Measurements from ENCODE around the gene SLC22A23. TPM values are rescaled to one million over a fixed set of nuclear protein-coding genes. Genes with fewer than 3 reads are reported as not detected.

The SLC22A23 gene
- total RNA-seq, 1 donor from 2014 or later, result 27.8 TPM

DNA sequence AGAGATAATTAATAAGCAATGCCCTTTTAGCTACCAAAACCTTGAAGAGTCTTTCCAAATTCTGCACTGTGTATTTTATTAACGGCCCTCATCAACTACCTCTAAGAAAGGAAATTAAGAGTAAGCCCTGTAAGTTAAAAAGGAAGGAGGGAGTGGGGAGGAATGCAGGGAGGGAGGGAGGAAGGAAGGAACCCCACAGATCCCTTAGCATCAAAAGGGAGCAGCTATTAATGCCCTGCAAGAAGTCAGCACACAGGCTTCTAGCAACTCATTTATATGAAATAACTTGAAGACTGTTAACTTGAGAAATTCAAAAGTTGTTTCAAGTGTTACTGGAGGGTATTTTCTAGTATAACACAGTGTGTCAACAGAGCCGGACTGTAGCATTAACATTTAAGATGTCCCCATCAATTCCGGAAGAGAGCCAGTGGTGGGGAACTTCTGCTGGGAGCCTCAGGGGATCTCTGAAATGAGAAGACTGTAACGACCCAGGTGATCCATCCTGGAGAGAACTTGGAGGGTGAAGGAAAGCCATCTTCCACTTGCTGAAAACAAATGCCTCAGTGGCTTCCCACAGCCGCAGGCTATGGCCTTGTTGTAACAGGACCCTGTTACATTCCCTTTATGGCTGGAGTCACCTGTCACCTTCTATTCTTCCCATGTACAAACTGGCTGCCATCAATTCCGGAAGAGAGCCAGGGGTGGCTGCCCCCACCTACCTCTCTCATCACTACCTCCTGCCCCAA lies 33.2 kb downstream of the SLC22A23 start:
- Histone ChIP-seq H3K36me3 (no peaks in the 10 kb centered on the region), H3K9me3 (no peaks in the 10 kb centered on the region), H3K27me3 (ENCODE audit: low read depth) (no peaks in the 10 kb centered on the region), H3K27ac (no peak overlapping the region), H3K4me3 (no peak overlapping the region), H3K4me1 (peaks cover 15% of the 10 kb centered on the region)
- intact Hi-C loops (cut with DNase I), result no loop called here
- no peak for ATAC-seq
- TF ChIP-seq, protein P1, sequence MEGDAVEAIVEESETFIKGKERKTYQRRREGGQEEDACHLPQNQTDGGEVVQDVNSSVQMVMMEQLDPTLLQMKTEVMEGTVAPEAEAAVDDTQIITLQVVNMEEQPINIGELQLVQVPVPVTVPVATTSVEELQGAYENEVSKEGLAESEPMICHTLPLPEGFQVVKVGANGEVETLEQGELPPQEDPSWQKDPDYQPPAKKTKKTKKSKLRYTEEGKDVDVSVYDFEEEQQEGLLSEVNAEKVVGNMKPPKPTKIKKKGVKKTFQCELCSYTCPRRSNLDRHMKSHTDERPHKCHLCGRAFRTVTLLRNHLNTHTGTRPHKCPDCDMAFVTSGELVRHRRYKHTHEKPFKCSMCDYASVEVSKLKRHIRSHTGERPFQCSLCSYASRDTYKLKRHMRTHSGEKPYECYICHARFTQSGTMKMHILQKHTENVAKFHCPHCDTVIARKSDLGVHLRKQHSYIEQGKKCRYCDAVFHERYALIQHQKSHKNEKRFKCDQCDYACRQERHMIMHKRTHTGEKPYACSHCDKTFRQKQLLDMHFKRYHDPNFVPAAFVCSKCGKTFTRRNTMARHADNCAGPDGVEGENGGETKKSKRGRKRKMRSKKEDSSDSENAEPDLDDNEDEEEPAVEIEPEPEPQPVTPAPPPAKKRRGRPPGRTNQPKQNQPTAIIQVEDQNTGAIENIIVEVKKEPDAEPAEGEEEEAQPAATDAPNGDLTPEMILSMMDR (IDR thresholded peaks at IDR 0.05), result no peak
- DNase-seq, result no peak

DNA sequence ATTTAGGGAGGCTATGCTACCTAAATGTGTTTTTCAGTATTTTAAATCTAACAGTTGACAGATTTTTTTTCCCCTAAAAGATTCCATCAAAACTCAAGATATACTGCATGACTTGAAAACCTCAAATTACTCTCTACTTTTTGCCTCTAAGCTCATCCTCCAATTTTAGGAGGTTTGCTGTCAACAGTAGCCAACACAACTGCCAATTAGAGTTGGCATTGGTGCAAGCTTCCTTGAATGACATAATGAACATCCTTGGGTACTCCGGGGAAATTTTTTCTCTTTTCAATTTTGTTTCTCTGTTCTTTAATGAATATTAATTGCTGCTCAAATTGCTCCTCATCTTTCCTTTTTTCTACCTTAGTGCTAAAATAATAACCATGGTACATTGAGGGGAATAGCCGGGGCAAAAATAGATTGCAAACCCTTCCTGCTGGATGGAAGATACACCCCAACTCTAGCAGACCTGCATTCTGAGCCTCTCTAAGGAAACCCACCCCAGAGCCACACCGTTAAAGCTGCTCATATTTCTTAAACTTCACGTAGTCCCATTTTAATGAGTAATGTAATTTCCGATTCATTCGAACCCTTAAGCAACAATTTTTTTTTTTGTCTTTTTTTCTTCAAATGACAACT lies 34.3 kb downstream of the SLC22A23 start:
- no peak for DNase-seq
- Histone ChIP-seq H3K9me3 (no peaks in the 10 kb centered on the region), H3K36me3 (no peaks in the 10 kb centered on the region), H3K27me3 (ENCODE audit: low read depth) (no peaks in the 10 kb centered on the region), H3K4me1 (peaks cover 10% of the 10 kb centered on the region), H3K27ac (no peak overlapping the region), H3K4me3 (no peak overlapping the region)
- intact Hi-C loops (cut with DNase I), result no loop called here
- no peak for ATAC-seq
- TF ChIP-seq, protein P1 (IDR thresholded peaks at IDR 0.05), result no peak

DNA sequence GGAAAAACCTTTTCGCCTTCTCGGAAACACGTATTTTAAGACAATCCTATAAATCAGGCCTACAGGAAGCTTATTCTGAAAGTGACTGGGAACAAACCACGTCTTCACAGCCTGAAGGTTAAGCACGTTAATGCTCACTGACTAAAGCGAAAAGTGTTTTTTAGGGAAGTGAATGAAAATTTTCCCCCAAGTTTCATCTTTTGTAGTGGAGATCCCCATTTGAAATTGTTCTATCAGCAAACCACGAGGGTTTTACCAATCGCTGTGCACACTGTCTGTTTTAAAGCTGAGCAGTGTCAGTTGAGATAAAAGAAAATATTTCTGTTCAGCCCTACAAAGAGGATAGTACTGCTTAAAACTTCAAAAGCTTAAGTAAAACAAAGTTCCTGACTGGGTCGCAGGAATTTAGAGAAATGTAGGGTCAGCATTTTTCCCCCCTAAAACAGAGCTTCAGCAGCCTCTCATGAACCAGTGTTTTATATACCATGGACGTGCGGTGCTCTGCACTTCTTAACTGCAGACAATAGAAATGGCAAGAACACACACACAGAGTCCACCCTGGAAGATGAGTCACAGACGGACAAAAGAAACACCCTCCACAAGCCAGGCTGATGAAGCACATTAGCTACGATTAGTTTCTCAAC lies 34.9 kb downstream of the SLC22A23 start:
- intact Hi-C loops (cut with DNase I), result no loop called here
- no peak for ATAC-seq
- no peak for DNase-seq

DNA sequence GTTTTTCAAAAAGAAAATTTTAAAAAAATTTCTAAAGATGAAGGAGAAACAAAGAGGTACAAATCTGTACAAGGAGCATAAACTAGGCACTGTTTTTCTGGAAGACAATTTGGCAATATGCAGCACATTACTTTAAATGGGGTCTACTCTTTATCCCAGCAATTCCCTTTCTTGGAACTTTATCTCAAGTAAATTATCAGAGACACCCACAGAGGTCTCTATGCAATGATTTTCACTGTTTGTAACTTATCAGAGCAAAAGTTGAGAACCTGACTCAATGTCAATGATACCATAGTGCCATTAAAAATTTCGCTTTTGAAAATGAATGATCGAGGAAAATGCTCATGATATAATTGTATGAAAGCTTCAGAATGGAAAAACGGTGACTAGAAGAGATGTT lies 35.7 kb downstream of the SLC22A23 start:
- Histone ChIP-seq H3K4me3 (no peak overlapping the region), H3K27me3 (ENCODE audit: low read depth) (no peaks in the 10 kb centered on the region), H3K9me3 (no peaks in the 10 kb centered on the region), H3K4me1 (no peaks in the 10 kb centered on the region), H3K36me3 (no peaks in the 10 kb centered on the region), H3K27ac (no peak overlapping the region)
- intact Hi-C loops (cut with DNase I), result no loop called here
- no peak for DNase-seq
- TF ChIP-seq, protein P1 (IDR thresholded peaks at IDR 0.05), result no peak
- ATAC-seq, result no peak

More for the DNA sequence above, 34.9 kb downstream of the SLC22A23 start:
- TF ChIP-seq, protein P1 (IDR thresholded peaks at IDR 0.05), result no peak
- H3K9me3 ChIP-seq, result no peaks in the 10 kb centered on the region
- no peaks in the 10 kb centered on the region for H3K36me3 ChIP-seq
- no peak overlapping the region for H3K27ac ChIP-seq
- no peak overlapping the region for H3K4me3 ChIP-seq
- no peaks in the 10 kb centered on the region for H3K27me3 ChIP-seq (ENCODE audit: low read depth)
- H3K4me1 ChIP-seq, result peaks cover 4% of the 10 kb centered on the region

DNA sequence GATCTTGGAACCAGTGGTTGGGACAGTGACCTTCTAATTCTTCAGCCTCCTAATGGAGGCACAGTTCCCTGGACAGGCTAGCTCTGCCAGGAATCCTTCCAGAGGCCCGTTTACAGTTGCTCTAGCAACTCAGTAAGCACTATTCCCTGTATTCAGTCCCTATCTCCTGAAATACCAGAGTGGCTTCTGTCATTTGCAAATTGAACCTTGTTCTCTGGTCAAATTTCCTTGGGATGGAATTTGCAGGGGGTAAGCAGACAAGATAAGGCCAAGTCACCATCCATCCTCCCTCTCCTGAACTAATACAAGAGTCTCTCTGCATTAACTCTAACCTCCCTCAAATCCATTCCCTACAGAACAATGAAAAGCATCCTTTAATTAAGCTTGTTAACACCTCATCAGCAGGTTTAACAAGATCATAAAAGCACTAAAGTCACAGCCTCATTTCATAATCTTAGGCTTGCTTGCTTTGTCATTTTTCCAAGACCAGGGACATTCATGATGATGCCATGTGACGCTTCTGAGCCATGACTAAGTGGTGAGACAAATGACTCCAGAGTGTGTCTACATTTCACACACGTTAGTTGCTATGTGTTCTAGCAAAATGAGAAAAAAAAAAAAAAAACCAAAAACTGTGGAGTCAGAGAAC lies 37.1 kb downstream of the SLC22A23 start:
- Histone ChIP-seq H3K9me3 (no peaks in the 10 kb centered on the region), H3K27ac (no peak overlapping the region), H3K36me3 (no peaks in the 10 kb centered on the region), H3K4me1 (peaks cover 4% of the 10 kb centered on the region), H3K4me3 (no peak overlapping the region), H3K27me3 (ENCODE audit: low read depth) (no peaks in the 10 kb centered on the region)
- ATAC-seq, result peak in 1 of 2 donors; percentile 65
- TF ChIP-seq, protein P1 (IDR thresholded peaks at IDR 0.05), result no peak
- DNase-seq, result no peak
- intact Hi-C loops (cut with DNase I), result no loop called here
